ENCODE results near the gene PDE4B.

DNA sequence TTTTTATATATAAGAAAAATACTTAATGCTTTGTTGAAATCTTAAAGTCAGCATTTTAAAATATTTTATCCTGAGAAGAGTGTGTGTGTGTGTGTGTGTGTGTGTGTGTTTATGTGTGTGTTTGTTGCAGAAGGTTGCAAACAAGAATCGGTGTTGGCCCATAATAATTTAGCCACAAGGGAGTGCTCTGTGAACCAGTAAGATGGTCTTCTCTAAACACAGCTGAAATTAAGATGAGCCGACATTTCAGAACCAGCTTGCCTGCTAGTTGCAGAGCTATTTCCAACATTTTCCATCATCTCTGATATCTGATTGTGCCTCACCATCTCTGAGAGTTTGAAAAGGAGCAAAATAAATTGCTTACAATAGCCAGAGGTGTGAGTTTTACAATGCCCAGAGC lies 582.4 kb downstream of the PDE4B start:
- peak; percentile 45 for TF ChIP-seq CTCF (conservative IDR thresholded peaks at IDR 0.05; ENCODE audit: low read length)
- no peak for TF ChIP-seq EZH2phosphoT487 (IDR thresholded peaks at IDR 0.05; ENCODE audit: borderline replicate concordance, low read depth, low read length)
